ENCODE data around the gene CMKLR1. TPM values are rescaled to one million over a fixed set of nuclear protein-coding genes. Genes with fewer than 3 reads are reported as not detected.

CMKLR1 gene
- total and polyA plus RNA-seq, 2 donors (not counting 1 experiment from before 2014, with no cell fraction given), result 0.06 to 0.54 TPM

GRCh38 chr12:108386709-108387360 lies 47.7 kb upstream of the CMKLR1 start:
- no peak for ATAC-seq (ENCODE audit: low read depth)
- no peak overlapping the region for H3K27ac Mint-ChIP-seq
- Histone ChIP-seq H3K4me1 (ENCODE audit: control insufficient read depth in 2 of 2, insufficient read depth in 2 of 2, low read length in 2 of 2) (no peaks in the 10 kb centered on the region), H2AFZ (ENCODE audit: insufficient read depth, low read depth, low read length, poor library complexity, severe bottlenecking) (no peak overlapping the region), H3K9ac (ENCODE audit: low read length) (no peak overlapping the region), H4K20me1 (ENCODE audit: control insufficient read depth, insufficient read depth, low read length, poor library complexity, severe bottlenecking) (no peaks in the 10 kb centered on the region), H3K4me3 (ENCODE audit: control extremely low read depth in 1 of 5, extremely low read depth in 1 of 5, insufficient read depth in 1 of 5, low read depth in 2 of 5, low read length in 4 of 5) (no peak overlapping the region), H3K79me2 (ENCODE audit: control insufficient read depth, insufficient read depth, low read length) (no peaks in the 10 kb centered on the region), H3K27me3 (replicated peaks in 1 of 4; ENCODE audit: control extremely low read depth in 1 of 4, control insufficient read depth in 3 of 4, insufficient read depth in 4 of 4, low read length in 3 of 4) (peaks cover 0 to 11% (median 2%) of the 10 kb centered on the region in 4 experiments), H3K27ac (ENCODE audit: low read length in 2 of 2) (no peak overlapping the region), H3K36me3 (replicated peaks in 1 of 2; ENCODE audit: control extremely low read depth in 1 of 2, control insufficient read depth in 1 of 2, extremely low read depth in 1 of 2, insufficient read depth in 2 of 2, low read length in 1 of 2) (no peaks in the 10 kb centered on the region), H3K9me3 (ENCODE audit: control extremely low read depth in 1 of 3, control insufficient read depth in 2 of 3, insufficient read depth in 1 of 3, low read length in 2 of 3) (peaks cover 0 to 6% (median 0%) of the 10 kb centered on the region in 3 donors), H3K4me2 (replicated peaks; ENCODE audit: low read depth, low read length, poor library complexity, severe bottlenecking) (no peak overlapping the region)
- WGBS (ENCODE audit: insufficient coverage), result 63% methylated on average over 5 of the region's 8 CpGs
- H3K27me3 Mint-ChIP-seq, result peaks cover 34% of the 10 kb centered on the region
- DNase-seq, result no peak
- ChIA-PET POLR2A (no interaction called here), CTCF (no interaction called here)
- no peaks in the 10 kb centered on the region for H3K4me1 Mint-ChIP-seq
- TF ChIP-seq, protein P1, sequence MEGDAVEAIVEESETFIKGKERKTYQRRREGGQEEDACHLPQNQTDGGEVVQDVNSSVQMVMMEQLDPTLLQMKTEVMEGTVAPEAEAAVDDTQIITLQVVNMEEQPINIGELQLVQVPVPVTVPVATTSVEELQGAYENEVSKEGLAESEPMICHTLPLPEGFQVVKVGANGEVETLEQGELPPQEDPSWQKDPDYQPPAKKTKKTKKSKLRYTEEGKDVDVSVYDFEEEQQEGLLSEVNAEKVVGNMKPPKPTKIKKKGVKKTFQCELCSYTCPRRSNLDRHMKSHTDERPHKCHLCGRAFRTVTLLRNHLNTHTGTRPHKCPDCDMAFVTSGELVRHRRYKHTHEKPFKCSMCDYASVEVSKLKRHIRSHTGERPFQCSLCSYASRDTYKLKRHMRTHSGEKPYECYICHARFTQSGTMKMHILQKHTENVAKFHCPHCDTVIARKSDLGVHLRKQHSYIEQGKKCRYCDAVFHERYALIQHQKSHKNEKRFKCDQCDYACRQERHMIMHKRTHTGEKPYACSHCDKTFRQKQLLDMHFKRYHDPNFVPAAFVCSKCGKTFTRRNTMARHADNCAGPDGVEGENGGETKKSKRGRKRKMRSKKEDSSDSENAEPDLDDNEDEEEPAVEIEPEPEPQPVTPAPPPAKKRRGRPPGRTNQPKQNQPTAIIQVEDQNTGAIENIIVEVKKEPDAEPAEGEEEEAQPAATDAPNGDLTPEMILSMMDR (IDR thresholded peaks at IDR 0.05), result no peak
- TF ChIP-seq EZH2 (IDR thresholded peaks at IDR 0.05; ENCODE audit: borderline replicate concordance, insufficient read depth, low read depth, low read length, poor library complexity, severe bottlenecking), result no peak
- intact Hi-C loops (cut with micrococcal nuclease), result no loop called here
- no peak overlapping the region for H3K4me3 Mint-ChIP-seq
- peaks cover 4% of the 10 kb centered on the region for H3K9me3 Mint-ChIP-seq (ENCODE audit: insufficient read depth)

- TF ChIP-seq, protein P1 (IDR thresholded peaks at IDR 0.05), result no peak
- no peak for TF ChIP-seq EZH2 (IDR thresholded peaks at IDR 0.05; ENCODE audit: borderline replicate concordance, insufficient read depth, low read depth, low read length, poor library complexity, severe bottlenecking)
- H3K4me3 Mint-ChIP-seq, result no peak overlapping the region
- intact Hi-C loops (cut with micrococcal nuclease), result no loop called here
- no peaks in the 10 kb centered on the region for H3K4me1 ChIP-seq (ENCODE audit: control insufficient read depth in 2 of 2, insufficient read depth in 2 of 2, low read length in 2 of 2)
- H3K9me3 Mint-ChIP-seq (ENCODE audit: insufficient read depth), result peaks cover 4% of the 10 kb centered on the region
- H3K4me1 Mint-ChIP-seq, result no peaks in the 10 kb centered on the region
- H3K27ac Mint-ChIP-seq, result no peak overlapping the region
- H4K20me1 ChIP-seq (ENCODE audit: control insufficient read depth, insufficient read depth, low read length, poor library complexity, severe bottlenecking), result no peaks in the 10 kb centered on the region
- no peak overlapping the region for H2AFZ ChIP-seq (ENCODE audit: insufficient read depth, low read depth, low read length, poor library complexity, severe bottlenecking)
- CTCF ChIA-PET, result no interaction called here
- DNase-seq (no peak), ATAC-seq (ENCODE audit: low read depth) (no peak)
- H3K27ac ChIP-seq (ENCODE audit: low read length in 2 of 2), result no peak overlapping the region
- no peaks in the 10 kb centered on the region for H3K36me3 ChIP-seq (replicated peaks in 1 of 2; ENCODE audit: control extremely low read depth in 1 of 2, control insufficient read depth in 1 of 2, extremely low read depth in 1 of 2, insufficient read depth in 2 of 2, low read length in 1 of 2)
- no peaks in the 10 kb centered on the region for H3K79me2 ChIP-seq (ENCODE audit: control insufficient read depth, insufficient read depth, low read length)
- H3K4me2 ChIP-seq (replicated peaks; ENCODE audit: low read depth, low read length, poor library complexity, severe bottlenecking), result no peak overlapping the region
- H3K27me3 Mint-ChIP-seq, result peaks cover 27% of the 10 kb centered on the region
- H3K9ac ChIP-seq (ENCODE audit: low read length), result no peak overlapping the region
- no peaks in the 10 kb centered on the region for H3K9me3 ChIP-seq (ENCODE audit: control extremely low read depth in 1 of 3, control insufficient read depth in 2 of 3, insufficient read depth in 1 of 3, low read length in 2 of 3)
- peaks cover 0 to 11% (median 0%) of the 10 kb centered on the region in 4 experiments for H3K27me3 ChIP-seq (replicated peaks in 1 of 4; ENCODE audit: control extremely low read depth in 1 of 4, control insufficient read depth in 3 of 4, insufficient read depth in 4 of 4, low read length in 3 of 4)
- 67% methylated on average over 1 of the region's 1 CpG for WGBS (ENCODE audit: insufficient coverage)
- POLR2A ChIA-PET, result no interaction called here
- H3K4me3 ChIP-seq (ENCODE audit: control extremely low read depth in 1 of 5, extremely low read depth in 1 of 5, insufficient read depth in 1 of 5, low read depth in 2 of 5, low read length in 4 of 5), result no peak overlapping the region
Observed at GRCh38 chr12:108382437-108382801, 43.3 kb upstream of the CMKLR1 start.

Measured in B cell (primary cell).